ENCODE results near the gene CCR7. TPM values are rescaled to one million over a fixed set of nuclear protein-coding genes. Genes with fewer than 3 reads are reported as not detected.

Gene CCR7
- total and polyA plus RNA-seq, 2 of the 8 experiments (the other 6 are each of a cell fraction or from before 2014, with no cell fraction given) = 0.12 to 0.17 TPM

- TF ChIP-seq ATF2 (IDR thresholded peaks at IDR 0.05; ENCODE audit: low read length) (no peak), EGR1 (IDR thresholded peaks at IDR 0.05; ENCODE audit: borderline replicate concordance, low read depth, low read length) (no peak), TEAD4 (IDR thresholded peaks at IDR 0.05; ENCODE audit: low read depth, low read length) (no peak), RXRA (IDR thresholded peaks at IDR 0.05; ENCODE audit: insufficient read depth, low read depth, low read length) (no peak), RFX5 (IDR thresholded peaks at IDR 0.05; ENCODE audit: borderline replicate concordance, low read depth, low read length) (no peak)
Observed at GRCh38 chr17:40604327-40605080, 39.2 kb upstream of the CCR7 start (continued).
